HG03159 (cell line): ENCODE results near the gene LLCFC1.

ENCODE experiments used
- ATAC-seq: cut with Tn5 transposase; IDR thresholded peaks from one replicate; pipeline ENCODE4 v1.9.1; 2021; ENCODE audit warnings: mild to moderate bottlenecking, moderate library complexity; ENCODE audit not compliant: unreplicated experiment

The LLCFC1 gene

DNA sequence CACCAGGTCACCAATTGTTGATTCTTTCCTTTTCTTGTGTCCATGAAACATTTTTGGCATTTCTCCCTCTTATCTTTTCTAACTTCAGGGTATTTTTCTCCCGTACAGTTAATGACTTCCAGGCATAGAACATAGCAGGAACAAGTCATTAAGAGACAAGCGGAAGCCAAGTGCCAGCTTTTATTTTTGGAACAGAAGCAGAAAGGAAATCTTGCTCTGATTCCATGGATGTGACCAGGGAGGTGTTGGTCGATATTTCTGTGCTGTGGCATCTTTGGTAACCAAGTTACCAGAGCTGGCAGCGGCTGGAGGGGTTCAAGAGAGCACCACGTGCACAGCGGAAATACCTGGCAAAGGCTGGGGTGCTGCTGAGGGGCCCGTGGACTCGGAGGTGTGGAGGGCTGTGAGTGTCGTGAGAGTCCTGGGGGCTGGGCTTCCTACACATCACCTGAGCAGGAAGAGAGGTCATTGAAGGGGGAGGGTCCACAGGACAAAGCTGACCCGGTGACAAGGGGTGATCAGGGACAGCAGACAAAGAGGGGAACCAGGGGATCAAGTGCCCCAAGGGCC lies 1.8 kb downstream of the LLCFC1 start:
- no peak for ATAC-seq

- ATAC-seq = no peak
Observed at GRCh38 chr7:142941541-142941940, 2.3 kb downstream of the LLCFC1 start.

- no peak for ATAC-seq
Observed at GRCh38 chr7:142942746-142943145, 3.5 kb downstream of the LLCFC1 start.

DNA sequence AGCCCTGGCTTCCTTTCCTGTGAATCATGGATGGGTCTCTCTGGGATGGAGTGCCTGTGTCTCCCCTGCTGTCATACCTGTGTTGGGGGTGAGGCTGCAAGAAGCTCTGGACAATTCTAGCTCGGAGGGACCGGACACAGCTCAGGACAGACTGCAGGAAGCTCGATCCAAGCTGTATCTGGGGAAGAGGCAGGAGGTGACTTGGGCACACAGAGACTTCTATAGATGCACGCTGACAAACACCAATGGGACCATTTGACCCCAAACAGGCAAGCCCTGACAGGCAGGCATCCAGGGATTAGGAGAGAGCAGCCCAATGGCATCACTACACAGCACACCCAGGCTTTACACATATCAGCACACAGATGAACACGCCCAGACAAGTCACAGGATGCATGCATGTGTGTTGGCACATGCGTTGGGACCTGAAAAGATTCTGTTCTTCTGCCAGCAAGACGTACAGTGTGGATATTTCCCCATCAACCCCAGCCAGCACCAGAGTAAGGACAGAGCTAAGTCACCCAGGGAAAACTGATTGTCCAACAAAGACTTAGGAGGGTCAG lies 4.5 kb downstream of the LLCFC1 start:
- no peak for ATAC-seq

DNA sequence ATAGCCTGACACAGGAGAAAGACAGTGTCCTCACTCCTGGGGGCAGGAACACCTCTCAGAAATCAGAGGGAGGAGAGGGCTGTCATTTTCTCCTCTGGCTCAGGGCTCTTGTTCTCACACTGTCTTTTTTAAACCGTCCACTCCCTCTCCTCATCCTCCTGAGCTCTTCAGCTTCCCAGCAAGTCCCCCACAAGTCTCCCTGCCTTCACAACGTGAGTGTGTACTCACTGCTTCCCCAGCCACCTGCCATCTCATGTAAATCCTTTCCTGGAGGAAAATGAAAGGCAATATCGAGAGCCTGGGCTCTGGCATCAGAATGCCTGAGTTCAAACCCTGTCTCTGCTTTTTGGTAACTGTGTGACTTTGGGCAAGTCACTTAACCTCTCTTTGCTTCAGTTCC lies 5.7 kb downstream of the LLCFC1 start:
- no peak for ATAC-seq

GRCh38 chr7:142948603-142949002 lies 9.3 kb downstream of the LLCFC1 start:
- no peak for ATAC-seq

DNA sequence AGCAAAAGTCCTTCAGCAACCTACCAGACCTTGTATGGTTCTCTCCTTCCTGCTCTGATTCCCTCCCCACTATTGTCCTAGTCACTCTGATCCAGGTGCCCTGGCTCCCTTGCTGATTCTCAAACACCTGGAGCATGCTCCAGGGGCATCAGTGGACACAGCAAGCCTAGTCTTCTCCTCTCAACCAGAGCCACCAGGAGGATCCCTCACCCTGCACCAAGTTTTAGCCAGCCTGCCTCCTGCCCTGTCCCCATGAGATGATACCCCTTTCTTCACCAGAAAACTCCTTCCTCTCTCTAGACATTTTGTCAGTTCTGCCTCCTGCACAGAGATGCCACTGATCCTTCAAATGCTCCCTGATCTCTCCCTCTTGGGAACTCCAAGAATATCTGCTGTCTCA lies 11.0 kb downstream of the LLCFC1 start:
- no peak for ATAC-seq

DNA sequence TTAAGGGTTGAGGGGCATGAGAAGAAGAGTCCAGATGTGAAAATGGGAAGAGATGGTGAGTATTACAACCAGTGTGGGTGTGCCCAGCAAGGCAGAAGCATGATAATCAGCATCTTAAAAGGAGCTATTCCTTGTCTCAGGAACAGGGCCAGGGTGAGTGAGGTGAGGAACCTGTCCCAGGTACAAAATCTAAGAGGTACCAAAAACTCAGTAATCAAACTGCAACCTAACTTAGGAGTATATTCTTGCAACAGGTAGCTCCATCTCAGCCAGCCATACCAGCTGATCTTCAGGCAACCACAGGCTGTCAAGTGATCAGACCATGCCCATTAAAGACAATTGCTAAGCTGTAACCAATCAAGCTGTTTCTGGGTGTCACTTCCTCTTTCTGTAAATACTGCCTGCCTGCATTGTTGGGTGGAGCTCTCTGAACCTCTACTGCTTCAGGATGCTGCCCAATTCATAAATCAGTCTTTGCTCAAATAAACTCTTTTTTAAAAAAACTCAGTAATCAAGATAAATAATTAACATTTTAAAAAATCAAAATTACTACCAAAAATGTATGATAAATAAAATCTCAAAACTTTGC lies 15.5 kb downstream of the LLCFC1 start:
- peak; percentile 86 for ATAC-seq

- ATAC-seq = no peak
Observed at GRCh38 chr7:142956951-142957623, 17.8 kb downstream of the LLCFC1 start.

DNA sequence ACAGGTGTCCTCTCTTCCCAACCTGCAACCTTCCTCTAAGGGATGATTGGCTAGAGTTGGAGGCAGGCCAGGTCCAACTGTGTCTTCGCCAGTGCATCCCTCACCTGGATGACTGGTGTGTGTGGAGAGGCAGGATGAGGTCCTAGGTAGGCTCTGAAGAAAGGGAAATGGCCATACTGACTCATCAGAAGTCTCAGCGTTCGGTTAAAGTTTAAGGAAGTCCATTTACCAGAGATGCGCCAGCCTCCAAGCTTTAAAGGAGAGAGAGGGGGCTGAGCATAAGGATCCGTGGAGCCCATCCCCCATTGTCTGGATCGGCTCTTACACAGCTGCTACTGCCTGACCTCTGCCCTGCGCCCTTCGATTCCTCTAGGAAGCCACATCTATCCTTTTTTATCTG lies 18.4 kb downstream of the LLCFC1 start:
- no peak for ATAC-seq

DNA sequence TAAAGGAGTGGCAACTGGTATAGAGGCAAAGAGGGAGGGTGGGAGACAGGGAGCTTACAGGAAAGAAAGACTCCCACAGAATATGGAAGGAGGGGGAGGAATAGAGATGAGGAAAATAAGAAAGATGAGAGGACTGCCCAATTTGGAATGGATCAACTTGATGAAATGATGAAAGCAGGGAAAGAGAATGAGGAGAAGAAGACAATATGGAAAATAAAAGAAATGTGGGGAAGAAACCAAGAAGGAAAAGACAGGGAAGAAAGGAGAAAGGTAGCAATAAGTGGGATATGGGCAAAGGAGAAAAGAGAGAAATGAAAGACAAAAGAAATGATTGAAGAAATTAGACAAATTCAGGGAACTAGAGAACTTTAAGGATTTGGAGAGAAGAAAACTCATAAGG lies 19.9 kb downstream of the LLCFC1 start:
- no peak for ATAC-seq

- no peak for ATAC-seq
Observed at GRCh38 chr7:142960955-142961512, 21.8 kb downstream of the LLCFC1 start.

DNA sequence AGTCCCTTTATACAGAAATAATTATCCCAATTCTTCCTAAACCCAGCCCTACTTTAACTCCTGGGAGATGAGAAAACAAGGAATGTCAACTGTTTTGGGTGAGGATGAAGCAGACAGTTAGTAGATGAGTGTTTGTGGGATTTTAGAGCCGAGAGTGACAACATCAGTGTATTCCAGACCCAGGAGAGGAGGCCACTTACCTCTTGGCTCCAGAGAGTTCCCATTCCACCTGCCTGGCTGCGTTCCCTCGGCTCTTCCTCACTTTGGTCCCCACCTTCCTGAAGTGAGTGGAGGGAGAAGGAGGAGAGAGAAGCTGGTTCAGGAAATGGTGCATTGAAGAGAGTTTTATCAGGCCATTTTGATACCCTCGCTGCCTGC lies 22.3 kb downstream of the LLCFC1 start:
- no peak for ATAC-seq

GRCh38 chr7:142961973-142962926 lies 23.0 kb downstream of the LLCFC1 start, which contains the start of gene KEL:
KEL (minus strand) TSS chr7:142962363; CDS start chr7:142962206, 157 bp downstream.
- ATAC-seq = no peak

DNA sequence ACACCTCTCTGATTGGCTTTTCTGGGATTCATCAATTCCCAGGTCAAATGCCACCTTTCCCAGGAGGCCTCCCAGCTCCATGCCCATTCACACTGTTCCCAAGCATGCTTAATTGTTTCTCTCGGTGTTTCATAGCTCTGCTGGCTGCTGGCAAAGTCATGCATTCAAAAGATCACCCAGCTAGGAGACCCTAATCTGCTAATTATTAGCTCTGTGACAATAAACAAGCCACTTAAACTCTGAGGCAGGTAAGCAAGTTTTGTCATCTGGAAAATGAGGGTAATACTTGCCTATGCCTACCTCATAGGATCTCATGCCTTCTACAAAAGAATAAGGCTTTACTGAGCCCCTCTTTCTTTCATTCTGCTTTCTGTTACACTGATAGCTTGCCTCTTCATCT lies 23.7 kb downstream of the LLCFC1 start:
- no peak for ATAC-seq

DNA sequence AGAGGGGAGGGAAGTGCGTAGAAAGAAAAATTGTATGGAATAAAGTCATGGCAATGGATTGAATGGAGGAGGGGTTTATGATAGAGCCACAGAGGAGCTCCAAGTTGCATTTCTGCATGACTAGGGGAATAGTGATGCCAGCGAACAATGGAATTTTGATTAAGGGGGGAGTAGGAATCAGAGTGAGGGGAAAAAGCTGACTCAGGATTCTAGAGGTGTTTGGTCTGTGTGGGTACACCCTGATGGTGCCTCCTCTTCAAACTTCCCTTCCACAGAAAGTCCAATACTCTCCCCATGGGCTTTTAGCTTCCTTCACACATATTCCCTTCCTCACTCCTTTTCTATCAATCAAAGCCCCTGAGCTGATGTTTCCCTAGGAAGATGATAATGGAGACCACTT lies 24.7 kb downstream of the LLCFC1 start:
- no peak for ATAC-seq

DNA sequence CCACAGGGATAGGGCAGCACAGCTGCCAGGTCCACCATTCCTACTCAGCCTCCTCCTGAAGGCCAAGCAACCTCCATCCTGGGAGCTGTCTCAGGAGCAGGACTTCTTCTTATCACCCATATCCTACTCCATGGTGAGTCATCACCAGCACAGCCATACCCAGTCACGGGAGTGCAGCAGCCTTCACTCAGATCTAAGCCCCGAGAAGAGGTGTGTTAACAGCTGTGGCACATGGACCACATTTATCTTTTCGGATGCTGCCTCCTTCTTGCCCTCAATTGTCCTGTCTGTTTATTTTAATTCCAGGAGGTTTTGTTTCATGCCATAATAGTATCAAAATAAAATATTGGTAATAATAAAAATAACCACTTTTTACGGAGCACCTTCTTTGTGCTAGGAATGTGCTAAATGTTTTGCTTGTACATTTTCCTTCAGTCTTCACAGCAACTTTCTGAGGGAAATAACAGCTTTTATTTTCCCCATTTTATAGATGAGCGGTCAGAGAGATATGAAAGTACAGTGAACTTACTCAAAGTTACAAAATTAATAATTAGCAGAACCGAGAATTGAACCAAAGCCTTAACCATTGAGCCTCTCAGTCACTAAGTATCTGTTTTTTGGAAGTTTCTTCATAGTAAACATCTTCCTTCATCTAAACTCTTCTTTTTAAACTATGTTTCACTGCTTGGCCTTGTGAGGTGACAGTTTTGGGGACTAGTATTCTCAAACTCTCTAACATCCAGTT lies 25.4 kb downstream of the LLCFC1 start:
- peak; percentile 54 for ATAC-seq

GRCh38 chr7:142968229-142968628 lies 28.9 kb downstream of the LLCFC1 start:
- ATAC-seq = no peak

DNA sequence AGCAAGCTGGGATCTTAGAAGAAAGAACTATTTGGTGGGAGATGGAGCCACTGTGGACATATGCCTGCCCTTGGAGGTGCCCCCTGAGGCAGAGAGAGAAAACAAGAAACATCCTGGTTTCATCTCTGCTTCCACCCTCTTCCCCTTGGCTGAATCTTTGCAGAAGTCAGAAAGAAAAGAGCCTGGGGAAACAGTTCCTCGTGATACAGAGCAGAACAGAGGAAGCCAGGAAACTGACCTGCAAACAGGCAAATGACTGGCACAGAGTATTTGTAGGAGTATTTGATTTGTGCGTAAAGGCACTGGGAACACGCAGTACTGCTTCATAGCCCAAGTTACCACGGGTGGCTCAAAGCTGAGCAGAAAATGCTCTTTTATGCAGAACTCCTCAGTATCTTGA lies 29.9 kb downstream of the LLCFC1 start:
- no peak for ATAC-seq

DNA sequence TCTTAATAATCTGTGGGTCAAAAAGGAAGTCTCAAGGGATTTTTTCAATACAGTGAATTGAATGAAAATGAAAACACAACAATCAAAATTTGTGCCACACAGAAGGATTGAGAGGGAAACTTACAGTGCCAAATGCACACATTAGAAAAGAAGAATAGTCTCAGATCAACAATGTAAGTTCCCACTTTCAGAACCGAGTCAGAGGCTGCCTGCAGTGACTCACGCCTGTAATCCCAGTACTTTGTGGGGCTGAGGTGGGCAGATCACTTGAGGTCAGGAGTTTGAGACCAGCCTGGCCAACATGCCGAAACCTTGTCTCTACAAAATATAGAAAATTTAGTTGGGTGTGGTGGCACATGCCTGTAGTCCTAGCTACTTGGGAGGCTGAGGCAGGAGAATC lies 35.3 kb downstream of the LLCFC1 start:
- ATAC-seq = no peak
